A549 treated with AZD9567 at 1 μM for 4 hours (cell line): ENCODE results near the gene SUZ12. TPM values are rescaled to one million over a fixed set of nuclear protein-coding genes. Genes with fewer than 3 reads are reported as not detected.

Source experiments
- total RNA-seq: library from RNA; stranded (reverse); fragments of 200-300 nt; extraction: Qiagen RNA extraction; gene quantifications from 5 replicates; pipeline ENCODE4 v1.2.3, GENCODE V29; 2022; ENCODE audit not compliant: insufficient read depth

The SUZ12 gene
- 20.5 to 33.9 TPM (median 27.7 TPM) in 5 replicates for total RNA-seq

GRCh38 chr17:31936615-31937609 lies at the start of gene SUZ12:
TSS of gene SUZ12 (plus strand) at chr17:31937007. CDS start at chr17:31937247, 240 bp downstream.

GRCh38 chr17:32006957-32007462 lies 70.2 kb downstream of the SUZ12 start, which contains the start of gene LRRC37B:
TSS of gene LRRC37B (plus strand) at chr17:32007383. CDS start at chr17:32021393, 14,010 bp downstream.

Other genes starting within 250 kb of the SUZ12 start
- gene COPRS, start 77.8 kb upstream of the SUZ12 start, total RNA-seq, result 135 to 169 TPM (median 163 TPM) in 5 replicates
- 71.7 to 92.5 TPM (median 87.2 TPM) in 5 replicates for gene UTP6, start 35.3 kb upstream of the SUZ12 start, total RNA-seq
- gene LRRC37B, start 70.4 kb downstream of the SUZ12 start, total RNA-seq, result 8.6 to 10.5 TPM (median 9.9 TPM) in 5 replicates
- gene RHOT1, start 205.5 kb downstream of the SUZ12 start, total RNA-seq, result 17.2 to 24.7 TPM (median 23.9 TPM) in 5 replicates